HG02970 (cell line): ENCODE data around the gene AARS2.

Experiments
- ATAC-seq: cut with Tn5 transposase; IDR thresholded peaks from one replicate; pipeline ENCODE4 v1.9.1; 2021; ENCODE audit warnings: mild to moderate bottlenecking, moderate library complexity, moderate number of reproducible peaks; ENCODE audit not compliant: unreplicated experiment, low FRiP score

Gene AARS2

GRCh38 chr6:44303842-44304241 is 9.3 kb downstream of the AARS2 start:
- ATAC-seq, result no peak

DNA sequence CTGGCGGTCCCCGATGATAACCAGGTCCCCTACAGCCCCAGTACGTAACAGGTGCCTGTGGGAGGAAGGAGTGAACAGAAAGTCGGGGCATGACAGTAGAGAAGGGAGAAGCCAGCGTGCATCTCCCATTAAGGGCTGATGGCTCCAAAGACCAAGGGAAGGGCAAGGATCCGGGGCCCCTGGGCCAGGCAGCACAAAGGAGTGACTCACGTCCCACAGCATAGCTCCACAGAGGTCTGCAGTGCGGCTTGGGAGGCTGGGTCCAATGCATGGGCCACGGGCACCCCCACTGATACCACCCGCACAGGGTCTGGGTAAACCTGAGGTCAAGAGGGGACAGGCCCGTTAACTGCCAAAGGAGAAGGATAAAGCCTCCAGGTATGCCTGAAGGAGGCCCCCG is 10.3 kb downstream of the AARS2 start:
- no peak for ATAC-seq

DNA sequence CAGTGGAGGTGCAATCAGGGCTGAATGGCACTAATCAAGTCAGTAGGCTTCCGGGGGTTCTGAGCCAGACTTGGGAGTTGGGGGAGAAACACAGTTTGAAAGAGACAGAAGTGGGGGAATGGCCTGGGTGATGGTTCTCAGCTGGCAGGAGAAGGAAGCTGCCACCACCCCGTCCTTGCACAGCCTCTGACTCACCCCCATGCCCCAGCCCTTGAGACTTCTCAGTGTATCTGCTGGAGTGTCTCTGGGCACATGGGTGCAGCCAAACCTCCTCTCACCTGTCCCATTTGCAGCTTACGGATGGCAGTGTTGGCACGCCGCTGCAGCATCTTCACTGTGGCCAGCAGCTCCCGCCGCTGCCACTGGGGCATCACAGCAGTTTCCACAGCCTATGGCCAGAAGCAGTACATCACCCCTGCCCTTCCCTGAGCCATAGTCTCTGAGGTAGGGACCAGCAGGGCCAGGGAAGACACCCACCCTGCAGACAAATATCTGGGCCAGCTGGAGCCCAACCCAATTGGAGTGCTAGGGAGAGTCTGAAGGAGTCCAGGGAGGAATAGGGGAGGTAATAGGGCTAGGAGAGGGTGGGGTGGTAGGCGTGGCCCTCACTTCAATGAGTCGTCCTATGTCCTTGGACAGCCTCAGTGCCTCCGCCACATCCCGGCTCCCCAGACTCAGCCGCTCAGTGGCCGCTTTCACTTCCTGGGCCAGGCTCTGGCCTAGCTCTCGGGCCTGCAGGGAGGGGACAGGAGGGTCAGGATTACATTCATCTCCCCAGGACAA is 11.2 kb downstream of the AARS2 start:
- ATAC-seq, result no peak

DNA sequence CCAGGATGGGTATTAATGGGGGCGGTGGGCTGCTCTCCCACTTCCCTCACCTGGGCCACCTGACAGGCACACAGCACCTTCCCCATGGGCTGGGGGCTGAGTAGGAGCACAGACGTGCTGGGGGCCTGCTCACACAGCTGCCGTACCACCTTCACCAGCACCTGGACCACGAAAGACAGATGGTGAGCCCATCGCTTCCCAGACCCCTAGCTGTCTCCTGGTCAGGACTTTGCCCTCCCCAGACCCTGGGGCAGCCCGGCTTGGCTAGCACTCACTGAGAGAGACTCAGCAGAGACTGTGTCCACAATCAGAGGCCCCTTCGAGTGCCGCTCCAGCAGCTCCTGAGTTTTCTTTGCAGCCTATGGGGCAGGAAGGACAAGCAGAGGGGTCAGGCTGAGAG is 12.0 kb downstream of the AARS2 start:
- no peak for ATAC-seq

DNA sequence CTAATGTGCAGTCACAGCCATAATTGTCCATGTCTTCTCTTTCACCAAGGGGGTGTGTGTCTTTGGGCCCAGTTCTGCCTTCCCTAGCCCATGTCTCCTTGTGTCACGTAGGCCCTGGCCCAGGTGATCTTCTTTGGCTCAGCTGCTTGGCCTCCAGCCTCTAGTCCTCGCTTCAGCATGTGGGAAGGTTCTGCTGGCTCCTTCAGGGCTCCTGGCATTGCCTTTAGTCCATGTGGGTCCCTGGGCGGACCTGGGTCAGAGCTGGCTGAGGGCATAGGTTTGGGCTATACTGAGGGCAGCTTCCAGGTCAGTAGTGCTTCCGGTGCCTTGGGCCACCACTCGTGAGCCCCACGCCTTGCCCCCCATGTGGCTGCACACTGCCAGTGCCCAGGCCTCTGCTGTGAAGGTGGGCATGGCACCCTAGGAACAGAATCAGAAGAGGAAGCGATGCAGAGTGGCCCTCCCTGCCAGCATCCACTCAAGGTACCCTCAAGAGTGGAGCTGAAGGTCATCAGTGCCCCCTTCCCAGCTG is 12.8 kb downstream of the AARS2 start:
- ATAC-seq, result no peak

GRCh38 chr6:44298864-44299263 is 14.3 kb downstream of the AARS2 start:
- no peak for ATAC-seq

DNA sequence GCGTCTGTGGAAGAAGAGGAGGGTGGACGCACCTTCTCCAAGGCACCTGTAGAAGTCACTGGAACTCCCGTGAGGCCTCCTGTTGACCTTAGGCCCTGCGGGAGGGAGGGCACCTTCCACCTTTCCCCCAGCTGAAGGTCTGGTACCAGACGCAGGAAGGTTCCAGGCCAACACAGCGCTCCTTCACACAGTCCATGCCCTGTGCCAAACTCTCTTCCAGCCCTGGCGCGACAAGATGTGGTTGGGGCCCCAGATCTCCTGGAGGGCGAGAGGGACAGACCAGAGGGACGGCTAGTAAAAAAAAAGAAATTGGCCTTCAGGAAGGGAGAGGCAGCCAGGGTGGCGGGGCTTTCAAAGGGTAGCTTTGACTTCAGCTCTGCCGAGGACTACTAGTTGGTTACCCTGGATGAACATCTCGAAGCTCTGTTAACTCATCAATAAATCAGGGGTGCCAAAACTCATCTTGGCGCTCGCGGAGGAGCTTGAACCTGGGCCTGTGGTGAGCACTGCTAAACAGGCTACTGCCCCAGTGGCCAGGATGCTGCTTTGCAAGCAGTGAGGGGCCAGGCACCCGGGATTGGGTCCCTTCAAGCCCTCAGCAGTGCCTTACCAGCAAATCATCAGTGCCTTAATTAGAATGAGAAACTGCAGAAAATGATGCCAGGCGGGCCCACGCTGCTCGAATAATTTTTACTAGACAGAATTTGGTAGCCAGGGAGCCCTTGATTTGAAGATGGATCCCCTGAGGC is 14.9 kb downstream of the AARS2 start:
- no peak for ATAC-seq

- ATAC-seq, result no peak
Measured at GRCh38 chr6:44297063-44298038, 15.8 kb downstream of the AARS2 start.

DNA sequence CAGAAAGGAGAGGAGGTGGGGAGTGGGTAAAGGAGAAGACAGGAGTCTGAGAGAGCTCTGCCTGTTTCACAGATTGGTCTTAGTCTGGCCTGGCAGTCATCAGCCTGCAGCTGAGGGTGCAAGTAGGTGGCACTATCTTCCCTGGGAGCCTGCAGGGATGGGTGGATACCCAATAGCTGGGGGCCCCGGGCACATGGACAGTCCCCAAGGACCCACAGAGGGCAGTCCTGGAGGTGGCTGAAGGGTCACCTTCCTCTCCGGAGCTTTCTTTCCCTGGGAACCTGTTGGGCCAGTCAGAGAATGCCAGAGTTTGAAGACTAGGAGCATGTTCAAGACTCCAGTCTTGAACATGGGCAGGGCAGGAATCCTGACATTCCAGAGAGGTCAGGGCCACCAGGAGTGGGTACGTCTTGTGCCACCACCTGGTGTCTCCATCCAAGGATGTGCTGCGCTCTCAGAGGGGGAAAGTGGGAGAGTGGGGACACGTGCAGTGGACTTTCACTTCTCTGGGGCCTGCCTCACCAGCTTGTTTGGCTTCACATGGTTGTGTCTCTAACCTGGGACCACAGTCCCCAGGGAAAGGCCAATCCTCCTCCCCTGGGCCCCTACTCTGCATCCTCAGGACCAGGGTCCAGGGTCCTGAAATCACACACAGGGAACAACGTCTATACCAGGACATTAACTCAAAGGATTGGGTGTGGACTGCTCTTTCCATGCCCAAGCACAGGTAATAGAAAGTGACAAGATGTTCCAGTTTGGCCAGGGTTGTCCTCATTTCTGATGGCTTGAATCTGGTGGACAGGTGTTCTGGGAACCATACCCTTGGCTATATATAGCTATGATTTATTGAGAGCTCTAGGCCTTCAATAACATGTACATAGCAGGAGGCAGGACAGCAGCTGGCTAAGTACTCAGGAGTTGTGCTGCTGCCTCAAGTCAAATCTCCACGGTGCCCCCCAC is 18.0 kb downstream of the AARS2 start:
- ATAC-seq, result no peak

DNA sequence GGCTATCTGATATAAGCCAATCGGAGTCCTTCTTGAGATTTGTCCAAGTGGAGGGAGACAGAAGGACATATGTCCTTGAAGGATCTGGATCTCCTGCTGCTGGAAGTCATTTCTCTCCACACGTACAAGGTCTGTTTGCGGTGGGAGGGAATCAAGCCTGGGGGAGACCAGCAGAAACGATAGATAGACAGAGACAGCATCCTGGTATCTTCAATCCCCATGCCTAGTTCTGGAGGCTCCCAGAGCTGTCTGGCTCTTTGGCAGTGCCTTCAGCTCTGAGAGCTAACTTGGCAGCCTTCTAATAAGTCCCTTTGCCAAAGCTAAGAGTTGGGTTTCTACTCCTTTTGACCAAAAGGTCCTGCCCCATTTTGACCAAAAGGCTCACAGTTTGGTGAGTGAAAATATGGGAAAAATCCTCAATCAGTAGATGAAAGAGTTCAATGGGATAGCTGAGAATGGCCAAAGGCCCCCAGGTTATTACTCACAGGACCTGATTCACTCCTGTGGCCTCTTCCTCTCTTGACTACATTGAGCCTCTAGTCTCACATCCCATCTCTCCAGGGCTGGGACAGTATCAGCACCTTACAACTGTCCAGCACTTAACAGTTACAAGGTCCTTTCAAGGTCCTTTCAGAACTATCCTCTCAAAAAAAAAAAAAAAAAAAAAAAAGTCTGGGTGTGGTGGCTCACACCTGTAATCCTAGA is 20.3 kb downstream of the AARS2 start:
- no peak for ATAC-seq

DNA sequence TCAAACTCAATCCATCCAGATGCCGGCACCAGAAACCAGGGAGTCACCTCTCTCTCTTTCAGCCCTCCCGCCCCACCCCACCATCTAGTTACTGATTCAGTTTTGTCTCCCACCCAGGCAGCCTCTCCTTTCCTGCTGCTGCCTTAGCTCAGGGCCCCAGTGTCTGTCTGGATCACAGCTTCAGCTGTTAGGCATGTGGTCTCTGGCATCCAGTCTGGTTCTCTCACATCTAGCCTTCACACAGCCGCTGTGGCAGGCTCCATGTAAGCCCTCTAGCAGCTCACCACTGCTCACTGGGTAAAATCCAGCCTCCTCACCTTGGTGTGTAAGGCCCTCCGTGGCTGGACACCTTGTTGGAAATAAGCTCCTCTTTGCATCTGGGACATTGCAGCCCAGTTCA is 21.3 kb downstream of the AARS2 start:
- ATAC-seq, result no peak

GRCh38 chr6:44289726-44290260 is 23.4 kb downstream of the AARS2 start:
- ATAC-seq, result no peak

DNA sequence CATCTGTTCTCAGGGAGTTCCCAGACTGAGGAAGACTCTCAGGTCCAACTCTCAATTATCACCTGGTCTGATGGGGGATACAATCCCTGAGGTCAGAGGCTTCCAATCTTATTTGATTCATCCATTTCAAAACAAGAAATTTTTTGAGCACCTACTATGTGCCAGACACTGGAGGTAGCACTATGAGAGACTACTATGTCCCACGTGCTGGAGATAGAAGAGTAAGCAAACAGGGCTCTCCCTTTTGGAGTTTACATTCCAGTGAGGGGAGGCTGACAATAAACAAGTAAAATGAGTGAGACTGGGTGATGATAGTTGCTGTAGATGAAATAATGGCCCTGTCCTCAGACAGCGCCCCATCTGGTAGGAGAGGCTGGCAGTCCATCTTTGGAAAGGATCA is 26.4 kb downstream of the AARS2 start:
- ATAC-seq, result no peak

GRCh38 chr6:44286285-44286565 is 26.9 kb downstream of the AARS2 start:
- ATAC-seq, result no peak

GRCh38 chr6:44285552-44286284 is 27.4 kb downstream of the AARS2 start:
- no peak for ATAC-seq

DNA sequence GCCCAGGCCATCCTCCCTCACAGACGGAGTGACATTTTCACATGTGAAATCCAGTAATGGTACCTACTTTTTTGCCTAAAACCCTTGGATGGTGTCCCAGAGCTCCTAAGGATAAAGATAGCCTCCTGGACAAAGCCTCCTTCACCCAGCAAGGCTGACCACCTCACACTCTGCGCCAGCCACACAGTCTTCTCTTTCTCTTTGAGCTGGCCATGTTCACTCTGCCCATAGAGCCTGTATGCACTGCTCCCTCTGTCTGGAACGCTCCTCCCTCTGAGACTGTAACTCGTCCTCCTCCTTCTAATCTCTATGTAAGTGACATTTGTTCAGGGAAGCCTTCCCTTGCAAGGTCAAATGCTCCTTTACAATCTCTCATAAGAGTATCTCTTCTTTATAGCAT is 28.3 kb downstream of the AARS2 start:
- ATAC-seq, result no peak

DNA sequence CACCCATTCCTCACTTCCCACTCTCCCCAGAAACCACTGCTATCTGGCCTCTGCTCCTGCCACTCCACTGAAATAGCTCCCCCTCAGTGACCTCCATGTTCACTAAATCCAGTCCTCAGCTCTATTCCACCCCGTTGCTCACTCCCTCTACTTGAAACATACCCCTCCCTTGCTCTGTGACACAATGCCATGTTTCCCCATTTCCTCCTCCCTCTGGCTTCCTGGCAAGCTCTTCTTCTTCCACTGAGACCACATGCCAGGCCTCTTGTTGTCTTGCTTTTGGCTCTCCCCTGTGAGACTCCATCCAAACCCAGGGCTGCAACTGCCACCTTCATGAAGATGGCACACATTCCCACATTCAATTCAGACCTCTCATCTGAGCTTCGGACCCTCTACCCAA is 29.0 kb downstream of the AARS2 start:
- no peak for ATAC-seq
